ENCODE measurements around the gene MS4A2.

DNA sequence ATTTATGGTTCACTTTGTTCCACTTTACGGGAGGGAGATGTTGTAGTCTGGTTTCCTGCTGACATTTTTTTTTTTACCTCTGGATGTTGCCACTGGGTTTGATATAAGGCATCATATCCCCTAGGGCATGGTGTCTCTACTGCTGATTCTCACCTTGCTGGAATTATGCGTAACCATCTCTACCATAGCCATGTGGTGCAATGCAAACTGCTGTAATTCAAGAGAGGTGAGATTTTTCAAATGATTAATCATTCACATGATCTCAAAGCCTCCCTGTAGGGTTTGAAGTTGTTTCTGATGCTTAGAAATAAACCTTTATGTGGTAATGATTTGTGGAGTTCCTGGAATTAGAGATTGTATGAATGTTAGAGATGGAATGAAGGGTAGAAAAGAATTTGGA, 19.0 kb upstream of the MS4A2 start:
- no peak for TF ChIP-seq CTCF (conservative IDR thresholded peaks at IDR 0.05; ENCODE audit: low read length)
- TF ChIP-seq EZH2phosphoT487 (IDR thresholded peaks at IDR 0.05; ENCODE audit: borderline replicate concordance, low read depth, low read length) = no peak

Data from OCI-LY7 (cell line).